Spleen (tissue), 11 donors: ENCODE measurements around the gene FOXO3. TPM values are rescaled to one million over a fixed set of nuclear protein-coding genes. Genes with fewer than 3 reads are reported as not detected.
A peak's percentile ranks its signal among the peaks of the same experiment; 100 is the strongest.

ENCODE experiments used
- DNase-seq: peaks from one replicate; pipeline ENCODE4 v3.0.0-alpha.2; 2020
- H3K27ac ChIP-seq, 8 donors: fragments of 200-600 bp; sonication (generic) in 7 of 8; 1 replicate in 4 of 8; 2 replicates in 4 of 8; pipeline versions ENCODE4 v1.5.0 to v1.8.0; 2016 to 2021; ENCODE audit warnings: inconsistent platforms in 4 of 8, mild to moderate bottlenecking in 4 of 8, moderate library complexity in 1 of 8
- H3K27me3 ChIP-seq, 7 donors: fragments of 200-600 bp; sonication (generic) in 6 of 7; replicated peaks in 1 of 7; 1 replicate in 4 of 7; 2 replicates in 3 of 7; pipeline versions ENCODE4 v1.5.0 to v1.8.0; 2016 to 2021; ENCODE audit warnings: inconsistent platforms in 3 of 7, mild to moderate bottlenecking in 1 of 7
- H3K36me3 ChIP-seq, 6 donors: fragments of 200-600 bp; sonication (generic) in 5 of 6; 1 replicate in 4 of 6; 2 replicates in 2 of 6; pipeline versions ENCODE4 v1.5.0 to v1.8.0; 2016 to 2021; ENCODE audit warnings: inconsistent platforms in 2 of 6
- H3K4me1 ChIP-seq, 6 donors: fragments of 200-600 bp; sonication (generic) in 5 of 6; 1 replicate in 3 of 6; 2 replicates in 3 of 6; pipeline versions ENCODE4 v1.5.0 to v1.8.0; 2016 to 2021; ENCODE audit warnings: inconsistent platforms in 3 of 6
- H3K4me3 ChIP-seq, 8 donors: fragments of 200-600 bp; sonication (generic) in 7 of 8; 1 replicate in 4 of 8; 2 replicates in 4 of 8; pipeline versions ENCODE4 v1.5.0 to v1.8.0; 2016 to 2021; ENCODE audit warnings: inconsistent platforms in 4 of 8, mild to moderate bottlenecking in 4 of 8, moderate library complexity in 2 of 8
- H3K9me3 ChIP-seq, 8 donors: fragments of 200-600 bp; sonication (generic) in 7 of 8; 1 replicate in 4 of 8; 2 replicates in 4 of 8; pipeline versions ENCODE4 v1.5.0 to v1.8.0; 2016 to 2021; ENCODE audit warnings: inconsistent platforms in 4 of 8
- POLR2A ChIP-seq, 3 donors: fragments of 450-650 bp; IDR thresholded peaks; one replicate each; pipeline ENCODE4 v1.5.1; 2017; ENCODE audit warnings: antibody characterized with exemption in 3 of 3, mild to moderate bottlenecking in 1 of 3
- POLR2AphosphoS5 ChIP-seq, 3 donors: sonication (generic); formaldehyde crosslinking; IDR thresholded peaks; one replicate each; pipeline ENCODE4 v1.5.1; 2017; ENCODE audit warnings: antibody characterized with exemption in 3 of 3
- WGBS, 5 donors: extraction: QIAGEN DNeasy Blood & Tissue Kit in 3 of 5; methylation state at CpG; one replicate each; pipeline versions ENCODE4 v1.1.5 to v1.1.7; 2013 to 2018; 5-methylcytosine and 5-hydroxymethylcytosine counted together
- intact Hi-C: fragments of 100-400 bp; cut with DNase I; formaldehyde crosslinking; loops from one replicate; pipeline ENCODE4 v1.15.0; 2023; ENCODE audit warnings: low total_unique reads
- polyA plus RNA-seq, 3 donors: library from polyadenylated mRNA; stranded (reverse); fragments of 200-250 nt; gene quantifications; one replicate each; pipeline ENCODE4 v1.2.1, GENCODE V29; 2013
- total RNA-seq, 7 donors: library from RNA; depleted of rRNA in 3 of 7; stranded (reverse); fragments of >200 nt in 3 of 7; fragmentation: NEBNext Ultra II Directional in 4 of 7; extraction: Animal tissue kit (Norgen Biotek cat#: 25700) in 4 of 7; gene quantifications; one replicate each; pipeline versions ENCODE4 v1.1.0 to v1.2.1, GENCODE V29; 2016 to 2021
- TF ChIP-seq, protein P1 (sequence below), 11 experiments: fragments of 200-600 bp in 7 of 11; fragments of 450-650 bp in 4 of 11; sonication (generic) in 4 of 11; IDR thresholded peaks in 8 of 11; conservative IDR thresholded peaks in 3 of 11; 1 replicate in 7 of 11; 2 replicates in 4 of 11; pipeline versions ENCODE4 v1.4.0 to v1.8.0; 2016 to 2021; ENCODE audit warnings: antibody characterized with exemption in 11 of 11, inconsistent platforms in 4 of 11, mild to moderate bottlenecking in 1 of 11
- donor health status: healthy with polysubstance abuse.
- donor health status: DM: no; HTN: no; CAD: no; lungs with moderate emphysema.
- donor health status: DM: no; HTN: no; CAD: no.
- donor health status: Bipolar disorder and iron deficiency.
- donor health status: healthy.
- donor health status: DM: no; HTN: no; CAD: no.
- donor health status: DM: yes; HTN: yes; CAD: no.

FOXO3 gene
- total and polyA plus RNA-seq, 10 donors: 9.4 to 86.9 (median 67.0) TPM

DNA sequence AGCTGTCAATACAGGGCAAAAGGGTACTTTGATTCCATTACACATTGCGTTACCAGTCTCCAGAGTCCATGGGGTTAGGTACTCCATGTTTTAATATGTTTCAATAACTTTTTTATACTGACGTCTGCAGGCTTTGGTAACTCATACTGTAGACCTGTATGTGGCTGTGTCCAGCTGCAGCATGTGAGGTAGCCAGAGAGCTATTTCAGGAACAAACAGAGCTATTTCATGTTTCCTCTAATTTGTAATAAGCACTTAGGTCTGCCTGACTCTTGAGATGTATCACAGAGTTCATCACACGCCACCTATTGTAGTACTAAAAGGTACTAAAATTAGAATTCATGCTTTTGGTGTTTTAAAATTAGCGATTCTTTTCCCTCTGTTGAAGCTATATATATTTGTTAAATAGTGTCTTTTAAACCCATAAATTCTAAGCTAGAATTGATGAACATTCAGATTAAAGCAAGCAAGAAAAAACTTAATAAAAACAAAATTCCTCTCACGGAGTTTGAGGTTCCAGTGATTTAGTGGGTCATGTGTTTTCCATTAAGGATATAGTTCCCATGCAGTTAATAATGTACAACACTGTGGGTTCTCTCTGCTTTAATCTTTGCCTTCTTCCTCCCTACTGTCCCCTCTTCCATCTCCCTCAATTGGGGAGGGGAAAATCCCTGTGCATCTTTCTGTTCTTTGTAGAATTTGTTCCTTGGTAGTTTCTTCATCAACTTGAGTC is 37.0 kb downstream of the FOXO3 start:
- no peak for DNase-seq
- Histone ChIP-seq H3K4me1 (peaks cover 26 to 95% (median 70%) of the 10 kb centered on the region in 6 donors), H3K9me3 (no peaks in the 10 kb centered on the region), H3K27me3 (no peaks in the 10 kb centered on the region), H3K27ac (peak overlapping the region in 6 of 8 donors; percentile 5 to 67 (median 53)), H3K4me3 (no peak overlapping the region), H3K36me3 (no peaks in the 10 kb centered on the region)
- intact Hi-C loops: no loop called here
- TF ChIP-seq, protein P1, sequence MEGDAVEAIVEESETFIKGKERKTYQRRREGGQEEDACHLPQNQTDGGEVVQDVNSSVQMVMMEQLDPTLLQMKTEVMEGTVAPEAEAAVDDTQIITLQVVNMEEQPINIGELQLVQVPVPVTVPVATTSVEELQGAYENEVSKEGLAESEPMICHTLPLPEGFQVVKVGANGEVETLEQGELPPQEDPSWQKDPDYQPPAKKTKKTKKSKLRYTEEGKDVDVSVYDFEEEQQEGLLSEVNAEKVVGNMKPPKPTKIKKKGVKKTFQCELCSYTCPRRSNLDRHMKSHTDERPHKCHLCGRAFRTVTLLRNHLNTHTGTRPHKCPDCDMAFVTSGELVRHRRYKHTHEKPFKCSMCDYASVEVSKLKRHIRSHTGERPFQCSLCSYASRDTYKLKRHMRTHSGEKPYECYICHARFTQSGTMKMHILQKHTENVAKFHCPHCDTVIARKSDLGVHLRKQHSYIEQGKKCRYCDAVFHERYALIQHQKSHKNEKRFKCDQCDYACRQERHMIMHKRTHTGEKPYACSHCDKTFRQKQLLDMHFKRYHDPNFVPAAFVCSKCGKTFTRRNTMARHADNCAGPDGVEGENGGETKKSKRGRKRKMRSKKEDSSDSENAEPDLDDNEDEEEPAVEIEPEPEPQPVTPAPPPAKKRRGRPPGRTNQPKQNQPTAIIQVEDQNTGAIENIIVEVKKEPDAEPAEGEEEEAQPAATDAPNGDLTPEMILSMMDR (IDR thresholded peaks at IDR 0.05 in 8 of 11, conservative IDR thresholded peaks at IDR 0.05 in 3 of 11): no peak
- TF ChIP-seq POLR2A (IDR thresholded peaks at IDR 0.05) (no peak), POLR2AphosphoS5 (IDR thresholded peaks at IDR 0.05) (no peak)
- WGBS, 5 donors: 66 to 81% (median 77%) methylated on average over 5 of the region's 5 CpGs

DNA sequence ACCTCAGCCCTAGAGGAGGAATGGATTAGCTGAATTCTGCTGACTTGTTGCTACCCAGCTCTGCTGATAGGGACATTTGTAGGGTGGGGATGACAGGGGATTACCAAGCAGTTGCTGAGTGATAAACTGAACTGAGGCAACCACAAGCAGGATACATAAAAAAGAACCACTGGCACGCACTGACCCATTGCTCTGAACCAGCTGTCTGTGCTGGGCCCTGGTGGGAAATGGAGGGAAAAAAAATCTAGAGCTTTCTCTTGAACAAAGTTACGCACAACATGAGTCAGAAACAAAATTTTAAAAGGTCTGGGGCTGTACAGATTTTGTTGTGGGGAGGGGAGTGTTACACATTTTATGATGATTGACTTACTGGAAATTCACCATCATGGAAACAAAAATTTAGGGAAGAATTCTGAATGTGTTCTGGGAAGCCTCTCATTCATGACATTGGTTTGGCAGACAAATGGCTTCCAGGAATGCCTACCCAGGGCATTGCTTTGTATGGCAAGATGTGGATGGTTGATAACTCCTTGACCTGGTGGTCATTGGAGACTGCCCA is 37.7 kb downstream of the FOXO3 start:
- Histone ChIP-seq H3K4me3 (no peak overlapping the region), H3K4me1 (peaks cover 19 to 95% (median 63%) of the 10 kb centered on the region in 6 donors), H3K27ac (peak overlapping the region in 7 of 8 donors; percentile 5 to 67 (median 53)), H3K9me3 (no peaks in the 10 kb centered on the region), H3K36me3 (no peaks in the 10 kb centered on the region), H3K27me3 (no peaks in the 10 kb centered on the region)
- DNase-seq: no peak
- WGBS, 5 donors: 60 to 73% (median 70%) methylated on average over 2 of the region's 2 CpGs
- intact Hi-C loops: no loop called here
- TF ChIP-seq POLR2AphosphoS5 (IDR thresholded peaks at IDR 0.05) (peak in 1 of 3 donors; percentile 55), POLR2A (IDR thresholded peaks at IDR 0.05) (no peak)
- TF ChIP-seq, protein P1 (IDR thresholded peaks at IDR 0.05 in 8 of 11, conservative IDR thresholded peaks at IDR 0.05 in 3 of 11): no peak

DNA sequence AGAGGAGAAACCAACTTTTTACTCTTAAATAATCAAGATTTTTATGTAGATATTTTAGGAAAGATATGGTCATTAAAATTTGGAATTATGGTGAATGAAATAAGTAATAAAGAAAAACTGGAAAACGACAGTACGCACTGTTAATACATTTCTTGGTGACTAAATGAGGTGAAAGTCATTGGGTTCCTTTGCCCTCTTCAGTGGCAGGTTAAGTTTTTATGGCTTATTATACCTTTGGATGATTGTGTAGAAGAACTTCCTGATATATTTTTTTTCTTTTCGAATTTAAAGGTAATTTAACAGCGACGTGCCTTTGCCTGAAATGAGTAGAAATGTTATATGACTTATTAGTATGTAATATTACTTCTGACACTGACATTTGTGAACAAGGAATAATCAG is 43.4 kb downstream of the FOXO3 start:
- Histone ChIP-seq H3K27ac (no peak overlapping the region), H3K36me3 (peaks cover 0 to 7% (median 0%) of the 10 kb centered on the region in 6 donors), H3K9me3 (no peaks in the 10 kb centered on the region), H3K4me3 (no peak overlapping the region), H3K27me3 (no peaks in the 10 kb centered on the region), H3K4me1 (peaks cover 7 to 93% (median 47%) of the 10 kb centered on the region in 6 donors)
- intact Hi-C loops: no loop called here
- no peak for DNase-seq
- TF ChIP-seq POLR2AphosphoS5 (IDR thresholded peaks at IDR 0.05) (no peak), POLR2A (IDR thresholded peaks at IDR 0.05) (no peak)
- TF ChIP-seq, protein P1 (IDR thresholded peaks at IDR 0.05 in 8 of 11, conservative IDR thresholded peaks at IDR 0.05 in 3 of 11): no peak
- 96 to 98% (median 96%) methylated on average over 5 of the region's 5 CpGs for WGBS, 5 donors

DNA sequence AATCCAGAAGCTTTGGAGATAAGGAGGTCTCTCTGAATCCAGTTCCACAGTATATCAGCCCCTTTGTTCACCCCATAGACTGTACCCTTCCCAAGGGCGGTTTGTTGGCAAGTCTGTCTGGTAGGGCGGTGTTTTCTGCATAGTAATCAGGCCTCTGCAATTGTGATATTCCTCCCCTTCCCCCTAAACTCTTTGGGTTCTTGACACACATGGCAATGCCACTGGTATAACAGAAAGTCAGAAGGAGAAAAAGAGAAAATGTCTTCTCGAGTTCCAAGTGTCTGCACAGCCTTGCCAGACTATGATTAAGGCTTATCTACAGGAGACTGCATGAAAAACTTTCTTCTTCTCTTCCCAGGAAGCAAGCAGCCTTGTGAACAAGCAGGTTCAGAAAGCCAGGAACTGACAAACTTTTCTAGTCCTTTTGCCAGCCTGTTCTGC is 45.6 kb downstream of the FOXO3 start:
- Histone ChIP-seq H3K36me3 (peaks cover 0 to 7% (median 0%) of the 10 kb centered on the region in 6 donors), H3K27me3 (no peaks in the 10 kb centered on the region), H3K9me3 (no peaks in the 10 kb centered on the region), H3K27ac (peak overlapping the region in 3 of 8 donors; percentile 1 to 26 (median 17)), H3K4me1 (peaks cover 7 to 99% (median 52%) of the 10 kb centered on the region in 6 donors), H3K4me3 (no peak overlapping the region)
- DNase-seq: no peak
- 65 to 79% (median 72%) methylated on average over 3 of the region's 3 CpGs for WGBS, 5 donors
- TF ChIP-seq POLR2A (IDR thresholded peaks at IDR 0.05) (no peak), POLR2AphosphoS5 (IDR thresholded peaks at IDR 0.05) (no peak)
- TF ChIP-seq, protein P1 (IDR thresholded peaks at IDR 0.05 in 8 of 11, conservative IDR thresholded peaks at IDR 0.05 in 3 of 11): no peak
- intact Hi-C loops: no loop called here
